Activated naive CD4-positive, alpha-beta T cell treated with anti-CD3 and anti-CD28 coated beads for 36 hours (primary cell): Measurements from ENCODE around the gene MST1R. TPM values are rescaled to one million over a fixed set of nuclear protein-coding genes. Genes with fewer than 3 reads are reported as not detected.
"Not testable (repeated sequence)": the region's sequence is repeated elsewhere in the genome, so short reads cannot be mapped to it uniquely, and the experiment has no call there.

Experiments used
- CTCF ChIA-PET: fragments of 350-600 bp; sonication (Branson Sonifier 250); formaldehyde crosslinking; loops from one replicate; lab custom pipeline; 2021; ENCODE audit warnings: antibody characterized with exemption; lab: Charles Lee
- DNase-seq: peaks from one replicate; pipeline ENCODE4 v3.0.0-alpha.2; 2020
- H3K27ac Mint-ChIP-seq: one replicate; pipeline ENCODE4 v1.8.0; 2021; ENCODE audit warnings: mild to moderate bottlenecking, mixed read lengths
- H3K27me3 Mint-ChIP-seq: one replicate; pipeline ENCODE4 v1.8.0; 2021; ENCODE audit warnings: low read depth, mixed read lengths
- H3K36me3 Mint-ChIP-seq: one replicate; pipeline ENCODE4 v1.8.0; 2021; ENCODE audit warnings: low read depth, mixed read lengths
- H3K4me1 Mint-ChIP-seq: one replicate; pipeline ENCODE4 v1.8.0; 2021; ENCODE audit warnings: low read depth, mixed read lengths
- H3K4me3 Mint-ChIP-seq: one replicate; pipeline ENCODE4 v1.8.0; 2021; ENCODE audit warnings: mild to moderate bottlenecking, moderate library complexity, mixed read lengths
- H3K9me3 Mint-ChIP-seq: one replicate; pipeline ENCODE4 v1.8.0; 2021; ENCODE audit warnings: mixed read lengths
- intact Hi-C: fragments of 100-400 bp; cut with micrococcal nuclease; formaldehyde crosslinking; loops from one replicate; pipeline ENCODE4 v1.15.1; 2023
- total RNA-seq, 2 experiments: library from RNA; stranded (reverse); gene quantifications; one replicate each; pipeline ENCODE4 v1.2.3, GENCODE V29; 2021

MST1R gene
- total RNA-seq, 2 experiments from 2014 or later, result 0.27 to 0.41 TPM

- H3K9me3 Mint-ChIP-seq, result no peaks in the 10 kb centered on the region
These were observed 4.9 kb upstream of the MST1R start for GRCh38 chr3:49908373-49909199.

GRCh38 chr3:49906073-49906743 is 2.5 kb upstream of the MST1R start:
- Mint-ChIP-seq H3K9me3 (no peaks in the 10 kb centered on the region), H3K4me1 (peaks cover 27% of the 10 kb centered on the region), H3K27me3 (no peaks in the 10 kb centered on the region), H3K4me3 (no peak overlapping the region), H3K27ac (peak overlapping the region; percentile 65), H3K36me3 (peaks cover 10% of the 10 kb centered on the region)
- intact Hi-C loops, result loop anchor here (1.0 to 5.0 kb wide), 3 partner anchors 67 to 204 kb away; no protein-coding TSS in a partner anchor
- CTCF ChIA-PET, result interaction anchor here (0.6 to 2.7 kb wide), 12 partner anchors 22 to 451 kb away, joined by 3 to 17 read pairs (median 4); partner anchors contain the start of genes INKA1, TRAIP and UBA7
- DNase-seq, result peak; percentile 54

More at GRCh38 chr3:49908373-49909199, 4.9 kb upstream of the MST1R start:
- intact Hi-C loops, result loop anchor here (5.0 kb wide), 1 partner anchor 206 kb away; no protein-coding TSS in a partner anchor
- DNase-seq, result no peak
- peaks cover 24% of the 10 kb centered on the region for H3K4me1 Mint-ChIP-seq
- no peaks in the 10 kb centered on the region for H3K27me3 Mint-ChIP-seq
- peaks cover 11% of the 10 kb centered on the region for H3K36me3 Mint-ChIP-seq
- no peak overlapping the region for H3K27ac Mint-ChIP-seq
- H3K4me3 Mint-ChIP-seq, result no peak overlapping the region
- CTCF ChIA-PET, result interaction anchor here (1.0 to 1.4 kb wide), 3 partner anchors 8 to 106 kb away, joined by 3 to 4 read pairs (median 3); partner anchors contain the start of gene INKA1

- H3K9me3 Mint-ChIP-seq, H3K27ac Mint-ChIP-seq: not testable (repeated sequence)
- intact Hi-C loops, result loop anchor here (1.0 to 2.0 kb wide), 2 partner anchors 47 to 186 kb away; partner anchors contain the start of gene AMIGO3
These were observed 775 bp upstream of the MST1R start for GRCh38 chr3:49904448-49904847.

GRCh38 chr3:49902511-49903345 is 945 bp downstream of the MST1R start:
- Mint-ChIP-seq H3K4me3 (no peak overlapping the region), H3K36me3 (no peaks in the 10 kb centered on the region), H3K27ac (no peak overlapping the region), H3K9me3 (no peaks in the 10 kb centered on the region), H3K4me1 (peaks cover 27% of the 10 kb centered on the region), H3K27me3 (no peaks in the 10 kb centered on the region)
- intact Hi-C loops, result loop anchor here (1.0 kb wide), 1 partner anchor 38 kb away; the partner anchor contains the start of gene RBM6
- no peak for DNase-seq
- CTCF ChIA-PET, result interaction anchor here (0.5 to 1.5 kb wide), 3 partner anchors 63 to 343 kb away, joined by 3 to 7 read pairs (median 6); partner anchors contain the start of gene INKA1

More at GRCh38 chr3:49904448-49904847, 775 bp upstream of the MST1R start:
- H3K36me3 Mint-ChIP-seq, DNase-seq, H3K27me3 Mint-ChIP-seq: not testable (repeated sequence)
- CTCF ChIA-PET, result interaction anchor here (1.7 kb wide), 1 partner anchor 11 kb away, joined by 6 read pairs; no protein-coding TSS in a partner anchor
- peaks cover 27% of the 10 kb centered on the region for H3K4me1 Mint-ChIP-seq
- peak overlapping the region; percentile 78 for H3K4me3 Mint-ChIP-seq

GRCh38 chr3:49901366-49902339 is 2.0 kb downstream of the MST1R start:
- CTCF ChIA-PET, result interaction anchor here (0.5 to 1.5 kb wide), 3 partner anchors 62 to 342 kb away, joined by 3 to 7 read pairs (median 6); partner anchors contain the start of gene INKA1
- intact Hi-C loops, result no loop called here

GRCh38 chr3:49900491-49901153 is 3.1 kb downstream of the MST1R start:
- intact Hi-C loops, result no loop called here
- DNase-seq, result no peak
- no peak overlapping the region for H3K27ac Mint-ChIP-seq
- no peaks in the 10 kb centered on the region for H3K27me3 Mint-ChIP-seq
- CTCF ChIA-PET, result interaction anchor here (0.9 to 1.2 kb wide), 3 partner anchors 9 to 98 kb away, joined by 3 to 4 read pairs (median 3); no protein-coding TSS in a partner anchor
- H3K4me1 Mint-ChIP-seq, result peaks cover 14% of the 10 kb centered on the region
- no peaks in the 10 kb centered on the region for H3K36me3 Mint-ChIP-seq
- no peaks in the 10 kb centered on the region for H3K9me3 Mint-ChIP-seq
- no peak overlapping the region for H3K4me3 Mint-ChIP-seq

More at GRCh38 chr3:49901366-49902339, 2.0 kb downstream of the MST1R start:
- no peaks in the 10 kb centered on the region for H3K36me3 Mint-ChIP-seq
- H3K27ac Mint-ChIP-seq, result no peak overlapping the region
- peaks cover 24% of the 10 kb centered on the region for H3K4me1 Mint-ChIP-seq
- no peaks in the 10 kb centered on the region for H3K9me3 Mint-ChIP-seq
- no peak overlapping the region for H3K4me3 Mint-ChIP-seq
- DNase-seq, result no peak
- H3K27me3 Mint-ChIP-seq, result no peaks in the 10 kb centered on the region

GRCh38 chr3:49899815-49900214 is 3.9 kb downstream of the MST1R start:
- Mint-ChIP-seq H3K4me1 (peaks cover 7% of the 10 kb centered on the region), H3K36me3 (no peaks in the 10 kb centered on the region), H3K4me3 (no peak overlapping the region), H3K27me3 (no peaks in the 10 kb centered on the region), H3K27ac (no peak overlapping the region), H3K9me3 (no peaks in the 10 kb centered on the region)
- intact Hi-C loops, result no loop called here
- peak; percentile 22 for DNase-seq
- CTCF ChIA-PET, result interaction anchor here (0.6 to 1.2 kb wide), 4 partner anchors 10 to 99 kb away, joined by 3 read pairs; no protein-coding TSS in a partner anchor

- Mint-ChIP-seq H3K36me3 (no peaks in the 10 kb centered on the region), H3K4me1 (peaks cover 4% of the 10 kb centered on the region), H3K27ac (no peak overlapping the region), H3K27me3 (no peaks in the 10 kb centered on the region), H3K4me3 (no peak overlapping the region), H3K9me3 (no peaks in the 10 kb centered on the region)
- CTCF ChIA-PET, result interaction anchor here (0.7 kb wide), 1 partner anchor 11 kb away, joined by 3 read pairs; no protein-coding TSS in a partner anchor
- intact Hi-C loops, result no loop called here
- no peak for DNase-seq
These were observed 4.7 kb downstream of the MST1R start for GRCh38 chr3:49898991-49899390.

- Mint-ChIP-seq H3K9me3 (no peaks in the 10 kb centered on the region), H3K4me1 (peaks cover under 1% of the 10 kb centered on the region), H3K4me3 (no peak overlapping the region), H3K27me3 (no peaks in the 10 kb centered on the region), H3K36me3 (no peaks in the 10 kb centered on the region), H3K27ac (no peak overlapping the region)
- intact Hi-C loops, result no loop called here
- no peak for DNase-seq
- CTCF ChIA-PET, result no interaction called here
These were observed 7.3 kb downstream of the MST1R start for GRCh38 chr3:49896345-49896744.

- no peaks in the 10 kb centered on the region for H3K36me3 Mint-ChIP-seq
- no peaks in the 10 kb centered on the region for H3K9me3 Mint-ChIP-seq
- H3K27me3 Mint-ChIP-seq, result no peaks in the 10 kb centered on the region
- no peak overlapping the region for H3K27ac Mint-ChIP-seq
- CTCF ChIA-PET, result no interaction called here
- H3K4me1 Mint-ChIP-seq, result no peaks in the 10 kb centered on the region
- H3K4me3 Mint-ChIP-seq, result no peak overlapping the region
- no peak for DNase-seq
- intact Hi-C loops, result no loop called here
These were observed 7.9 kb downstream of the MST1R start for GRCh38 chr3:49895791-49896190.
